Measurements from ENCODE around the gene CDKAL1. TPM values are rescaled to one million over a fixed set of nuclear protein-coding genes. Genes with fewer than 3 reads are reported as not detected.
A peak's percentile ranks its signal among the peaks of the same experiment; 100 is the strongest.

CDKAL1 gene
- total and polyA plus RNA-seq, 10 of the 15 experiments (the other 5 are each of a cell fraction or from before 2014, with no cell fraction given), result 10.7 to 26.9 (median 17.3) TPM

DNA sequence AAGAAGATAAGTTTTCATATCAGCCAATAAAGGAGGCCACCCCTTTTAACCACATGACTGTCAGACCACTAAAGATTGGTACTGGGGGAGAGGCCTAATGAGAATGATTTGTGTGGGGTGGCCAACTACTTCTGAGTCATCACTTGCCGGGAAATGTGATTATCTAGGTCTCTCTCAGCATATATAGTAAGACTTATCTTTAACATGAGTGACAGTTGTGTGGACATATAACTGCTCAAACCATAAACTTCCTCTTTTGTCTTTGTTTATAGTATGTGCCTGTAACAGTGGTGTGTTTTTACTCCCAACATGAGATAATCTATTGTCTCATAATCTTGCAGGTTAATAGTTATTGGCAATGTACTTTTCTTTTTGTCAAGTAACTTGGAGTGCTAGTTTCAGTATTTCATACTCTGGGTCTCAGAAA, 312.4 kb downstream of the CDKAL1 start (continued):
- peak; percentile 8; the same call in 1 of the 2 replicates for TF ChIP-seq RUNX3 (IDR thresholded peaks at IDR 0.05; ENCODE audit: low read length)
- TF ChIP-seq, protein P1, sequence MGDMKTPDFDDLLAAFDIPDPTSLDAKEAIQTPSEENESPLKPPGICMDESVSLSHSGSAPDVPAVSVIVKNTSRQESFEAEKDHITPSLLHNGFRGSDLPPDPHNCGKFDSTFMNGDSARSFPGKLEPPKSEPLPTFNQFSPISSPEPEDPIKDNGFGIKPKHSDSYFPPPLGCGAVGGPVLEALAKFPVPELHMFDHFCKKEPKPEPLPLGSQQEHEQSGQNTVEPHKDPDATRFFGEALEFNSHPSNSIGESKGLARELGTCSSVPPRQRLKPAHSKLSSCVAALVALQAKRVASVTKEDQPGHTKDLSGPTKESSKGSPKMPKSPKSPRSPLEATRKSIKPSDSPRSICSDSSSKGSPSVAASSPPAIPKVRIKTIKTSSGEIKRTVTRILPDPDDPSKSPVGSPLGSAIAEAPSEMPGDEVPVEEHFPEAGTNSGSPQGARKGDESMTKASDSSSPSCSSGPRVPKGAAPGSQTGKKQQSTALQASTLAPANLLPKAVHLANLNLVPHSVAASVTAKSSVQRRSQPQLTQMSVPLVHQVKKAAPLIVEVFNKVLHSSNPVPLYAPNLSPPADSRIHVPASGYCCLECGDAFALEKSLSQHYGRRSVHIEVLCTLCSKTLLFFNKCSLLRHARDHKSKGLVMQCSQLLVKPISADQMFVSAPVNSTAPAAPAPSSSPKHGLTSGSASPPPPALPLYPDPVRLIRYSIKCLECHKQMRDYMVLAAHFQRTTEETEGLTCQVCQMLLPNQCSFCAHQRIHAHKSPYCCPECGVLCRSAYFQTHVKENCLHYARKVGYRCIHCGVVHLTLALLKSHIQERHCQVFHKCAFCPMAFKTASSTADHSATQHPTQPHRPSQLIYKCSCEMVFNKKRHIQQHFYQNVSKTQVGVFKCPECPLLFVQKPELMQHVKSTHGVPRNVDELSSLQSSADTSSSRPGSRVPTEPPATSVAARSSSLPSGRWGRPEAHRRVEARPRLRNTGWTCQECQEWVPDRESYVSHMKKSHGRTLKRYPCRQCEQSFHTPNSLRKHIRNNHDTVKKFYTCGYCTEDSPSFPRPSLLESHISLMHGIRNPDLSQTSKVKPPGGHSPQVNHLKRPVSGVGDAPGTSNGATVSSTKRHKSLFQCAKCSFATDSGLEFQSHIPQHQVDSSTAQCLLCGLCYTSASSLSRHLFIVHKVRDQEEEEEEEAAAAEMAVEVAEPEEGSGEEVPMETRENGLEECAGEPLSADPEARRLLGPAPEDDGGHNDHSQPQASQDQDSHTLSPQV (IDR thresholded peaks at IDR 0.05), result no peak
- TF ChIP-seq ATF7 (IDR thresholded peaks at IDR 0.05; ENCODE audit: low read depth), result peak; percentile 62
- 0 out of 2 replicates have a peak, but pooled peaks have one; percentile 16 for TF ChIP-seq E2F4 (IDR thresholded peaks at IDR 0.05; ENCODE audit: low read depth, low read length)
- peak; percentile 46; the same call in 1 of the 2 replicates for TF ChIP-seq DPF2 (IDR thresholded peaks at IDR 0.05)
- TF ChIP-seq CEBPB (IDR thresholded peaks at IDR 0.05; ENCODE audit: borderline replicate concordance in 1 of 2, low read depth in 2 of 2, low read length in 2 of 2), result no peak
- TF ChIP-seq NFYB (IDR thresholded peaks at IDR 0.05; ENCODE audit: insufficient read depth, low read depth, low read length), result peak; percentile 74

- Histone ChIP-seq H3K4me1 (ENCODE audit: control insufficient read depth, insufficient read depth, low read length) (no peaks in the 10 kb centered on the region), H3K27ac (ENCODE audit: control insufficient read depth, insufficient read depth) (no peak overlapping the region), H3K4me3 (no peak overlapping the region), H2AFZ (ENCODE audit: control insufficient read depth, low read depth, low read length) (no peak overlapping the region), H4K20me1 (ENCODE audit: control insufficient read depth, insufficient read depth) (no peaks in the 10 kb centered on the region), H3K9me3 (replicated peaks; ENCODE audit: control insufficient read depth, insufficient read depth, low read length) (no peaks in the 10 kb centered on the region), H3K79me2 (ENCODE audit: control insufficient read depth, insufficient read depth, low read length) (no peaks in the 10 kb centered on the region), H3K27me3 (replicated peaks in 1 of 2; ENCODE audit: control insufficient read depth in 2 of 2, insufficient read depth in 2 of 2, low read length in 1 of 2) (no peaks in the 10 kb centered on the region), H3K36me3 (ENCODE audit: control insufficient read depth in 2 of 2, insufficient read depth in 2 of 2, low read length in 1 of 2) (no peaks in the 10 kb centered on the region), H3K9ac (ENCODE audit: control insufficient read depth, insufficient read depth, low read length) (no peak overlapping the region), H3K4me2 (ENCODE audit: control insufficient read depth, insufficient read depth) (no peak overlapping the region)
- ChIA-PET POLR2A (no interaction called here), CTCF (interaction anchor here (0.6 to 0.7 kb wide), 4 partner anchors 28 to 285 kb away, joined by 3 to 4 read pairs (median 4); no protein-coding TSS in a partner anchor), SMC1A (ENCODE audit: uncharacterized antibody, unreplicated experiment) (interaction anchor here (0.6 to 1.3 kb wide), 4 partner anchors 10 to 319 kb away, joined by 3 to 7 read pairs (median 4); no protein-coding TSS in a partner anchor), RAD21 (ENCODE audit: unreplicated experiment) (interaction anchor here (0.9 kb wide), 1 partner anchor 682 kb away, joined by 3 read pairs; no protein-coding TSS in a partner anchor)
- ATAC-seq (no peak), FAIRE-seq (no peak), DNase-seq (ENCODE audit: low read depth, low spot score) (no peak)
- intact Hi-C loops (cut with micrococcal nuclease; ENCODE audit: unreplicated experiment) (no loop called here), in situ Hi-C loops (cut with MboI) (no loop called here)
- WGBS (ENCODE audit: insufficient coverage, insufficient replicate concordance, low lambda C conversion rate, missing lambda C conversion rate), result 90% methylated on average over 3 of the region's 3 CpGs
- BruUV-seq (replicated peaks), result no TSS peak
- TF ChIP-seq ZBTB33 (IDR thresholded peaks at IDR 0.05) (no peak), PRDM15 (CRISPR knock-in tag; IDR thresholded peaks at IDR 0.05) (no peak), IRF3 (IDR thresholded peaks at IDR 0.05) (no peak)
These were observed 313.6 kb downstream of the CDKAL1 start for GRCh38 chr6:20847904-20848303.
